Ovary (tissue), 9 donors: Measurements from ENCODE around the gene EPHA5. TPM values are rescaled to one million over a fixed set of nuclear protein-coding genes. Genes with fewer than 3 reads are reported as not detected.

Source experiments
- DNase-seq, 5 donors: peaks; one replicate each; pipeline ENCODE4 v3.0.0-alpha.2; 2019 to 2020
- H3K27ac ChIP-seq, 2 donors: fragments of 200-600 bp; one replicate each; pipeline versions ENCODE4 v1.5.1 to v1.8.0; 2019 to 2022
- H3K27me3 ChIP-seq: fragments of 200-600 bp; one replicate; pipeline ENCODE4 v1.8.0; 2022
- H3K36me3 ChIP-seq: fragments of 200-600 bp; sonication (generic); one replicate; pipeline ENCODE4 v1.5.1; 2019
- H3K4me1 ChIP-seq: one replicate; pipeline ENCODE4 v1.8.1; 2013; ENCODE audit warnings: mild to moderate bottlenecking, moderate library complexity; ENCODE audit not compliant: insufficient read depth
- H3K4me3 ChIP-seq: fragments of 200-600 bp; sonication (generic); one replicate; pipeline ENCODE4 v1.5.1; 2017
- H3K9me3 ChIP-seq, 2 donors: fragments of 200-600 bp in 1 of 2; sonication (generic) in 1 of 2; one replicate each; pipeline versions ENCODE4 v1.5.1 to v1.8.1; 2013 to 2019; ENCODE audit warnings: mild to moderate bottlenecking in 1 of 2, moderate library complexity in 1 of 2
- CTCF ChIP-seq, 3 donors: fragments of 450-650 bp in 2 of 3; fragments of 200-600 bp in 1 of 3; IDR thresholded peaks; one replicate each; pipeline versions ENCODE4 v1.5.1 to v1.8.0; 2016 to 2022; ENCODE audit warnings: antibody characterized with exemption in 3 of 3, mild to moderate bottlenecking in 1 of 3
- EP300 ChIP-seq: sonication (generic); formaldehyde crosslinking; IDR thresholded peaks from one replicate; pipeline ENCODE4 v1.6.1; 2017; ENCODE audit warnings: antibody characterized with exemption
- POLR2A ChIP-seq: fragments of 450-650 bp; IDR thresholded peaks from one replicate; pipeline ENCODE4 v1.6.1; 2017; ENCODE audit warnings: antibody characterized with exemption, mild to moderate bottlenecking, moderate library complexity
- WGBS, 3 donors: extraction: QIAGEN DNeasy Blood & Tissue Kit in 1 of 3; methylation state at CpG; one replicate each; pipeline versions ENCODE4 v1.1.5 to v1.1.7; 2013 to 2017; 5-methylcytosine and 5-hydroxymethylcytosine counted together
- intact Hi-C, 4 donors: fragments of 100-400 bp; cut with DNase I; formaldehyde crosslinking; loops; one replicate each; pipeline versions ENCODE4 v1.11.0 to v1.15.1; 2022 to 2023
- polyA plus RNA-seq, 2 donors: library from polyadenylated mRNA; stranded (reverse); fragments of 200-250 nt in 1 of 2; fragments of 350-450 nt in 1 of 2; fragmentation: Illumina TruSeq in 1 of 2; extraction: RNeasy Lipid Tissue Mini Kit (QIAGEN cat#74804) in 1 of 2; gene quantifications; one replicate each; pipeline ENCODE4 v1.2.3, GENCODE V29; 2013 to 2014
- total RNA-seq, 7 donors: library from RNA; depleted of rRNA in 2 of 7; stranded (reverse); fragments of >200 nt in 2 of 7; fragmentation: NEBNext Ultra II Directional in 3 of 7; extraction: Animal tissue kit (Norgen Biotek cat#: 25700) in 3 of 7; gene quantifications; one replicate each; pipeline versions ENCODE4 v1.1.0 to v1.2.4, GENCODE V29; 2016 to 2023
- donor health status: DM: no; HTN: no; CAD: no; lungs with moderate emphysema.
- donor health status: DM: no; HTN: no; CAD: no.
- donor health status: Bipolar disorder and iron deficiency.
- donor health status: DM: yes; HTN: yes; CAD: no.
- donor health status: DM: no; HTN: no; CAD: no.
- donor health status: DM: yes; HTN: yes; CAD: no.

EPHA5 gene
- total and polyA plus RNA-seq, 9 donors, result 0.29 to 5.6 (median 1.6) TPM

DNA sequence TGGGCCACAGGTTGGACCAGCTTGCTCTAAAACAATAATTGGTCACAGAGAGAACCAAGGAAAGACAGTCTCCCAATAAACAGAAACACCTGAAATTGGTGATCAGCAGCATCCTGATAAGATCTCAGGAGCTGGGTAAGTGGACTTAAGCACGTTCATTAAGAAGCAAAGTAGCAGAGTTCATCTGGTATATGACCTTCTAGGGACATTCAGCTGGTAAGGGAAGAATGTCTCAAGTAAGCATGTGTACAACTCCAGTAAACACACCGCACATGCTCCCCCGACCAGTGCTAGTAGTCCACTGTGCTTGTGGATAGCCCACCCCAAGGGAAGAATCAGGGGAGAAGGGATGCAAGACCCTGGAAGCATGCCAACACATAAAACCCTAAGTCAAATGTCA lies 216.9 kb downstream of the EPHA5 start:
- DNase-seq, result no peak
- Histone ChIP-seq H3K27ac (no peak overlapping the region), H3K4me3 (no peak overlapping the region), H3K9me3 (no peaks in the 10 kb centered on the region), H3K4me1 (no peaks in the 10 kb centered on the region), H3K36me3 (no peaks in the 10 kb centered on the region), H3K27me3 (no peaks in the 10 kb centered on the region)
- TF ChIP-seq POLR2A (no peak), CTCF (IDR thresholded peaks at IDR 0.05) (no peak), EP300 (no peak)
- WGBS, 3 donors, result 79 to 84% (median 80%) methylated on average over 3 of the region's 3 CpGs
- intact Hi-C loops, result no loop called here

GRCh38 chr4:65450899-65451298 lies 219.4 kb downstream of the EPHA5 start:
- intact Hi-C loops, result no loop called here
- no peaks in the 10 kb centered on the region for H3K4me1 ChIP-seq
- H3K9me3 ChIP-seq, result no peaks in the 10 kb centered on the region
- no peak overlapping the region for H3K4me3 ChIP-seq
- no peak overlapping the region for H3K27ac ChIP-seq
- DNase-seq, result no peak
- no peaks in the 10 kb centered on the region for H3K36me3 ChIP-seq
- no peaks in the 10 kb centered on the region for H3K27me3 ChIP-seq
- no peak for TF ChIP-seq CTCF (IDR thresholded peaks at IDR 0.05)
- no peak for TF ChIP-seq POLR2A
- TF ChIP-seq EP300, result no peak
- 81 to 89% (median 88%) methylated on average over 2 of the region's 2 CpGs for WGBS, 3 donors

DNA sequence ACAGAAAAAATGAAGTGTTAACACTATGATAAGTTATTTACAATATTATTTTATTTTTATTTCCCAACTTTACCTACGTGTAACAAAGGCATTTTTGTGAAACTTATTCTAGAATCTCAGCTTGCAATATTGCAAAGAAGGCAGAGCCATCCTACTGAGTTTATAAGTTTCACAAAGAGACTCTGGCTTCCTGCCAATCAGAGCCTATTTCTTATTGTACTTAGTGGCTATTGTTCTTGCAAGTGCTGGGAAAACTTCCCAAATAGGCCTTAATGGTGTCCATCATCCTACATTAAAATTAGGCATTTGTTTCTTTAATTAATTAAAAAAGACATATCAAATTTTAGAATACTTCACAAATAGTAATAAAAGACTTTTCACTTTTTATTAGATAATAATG lies 233.2 kb downstream of the EPHA5 start:
- no peaks in the 10 kb centered on the region for H3K36me3 ChIP-seq
- intact Hi-C loops, result no loop called here

DNA sequence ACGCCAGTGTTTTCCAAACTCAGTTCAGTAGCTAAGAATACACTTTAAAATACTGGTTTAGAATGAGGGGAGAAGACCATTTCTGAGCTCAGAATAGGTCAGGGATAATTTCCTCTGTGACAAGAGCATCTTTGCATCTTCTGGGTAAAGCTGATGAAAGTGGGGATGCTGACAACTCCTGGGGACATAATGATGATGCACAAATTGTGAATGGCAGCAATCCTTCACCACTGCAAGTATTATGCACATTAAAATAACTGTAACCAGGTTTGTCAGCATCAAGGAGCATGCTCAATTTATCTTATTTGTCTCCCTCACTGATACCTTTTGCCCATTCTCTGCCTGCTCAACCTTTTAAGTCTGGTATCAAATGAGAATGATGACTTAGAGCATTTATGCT lies 248.2 kb downstream of the EPHA5 start:
- H3K4me3 ChIP-seq, result no peak overlapping the region
- intact Hi-C loops, result no loop called here
- H3K36me3 ChIP-seq, result no peaks in the 10 kb centered on the region
- no peak overlapping the region for H3K27ac ChIP-seq
- no peak for TF ChIP-seq POLR2A
- TF ChIP-seq EP300, result no peak
- TF ChIP-seq CTCF (IDR thresholded peaks at IDR 0.05), result no peak
- no peaks in the 10 kb centered on the region for H3K4me1 ChIP-seq
- 38 to 67% (median 60%) methylated on average over 1 of the region's 1 CpG for WGBS, 3 donors
- no peak for DNase-seq
- H3K9me3 ChIP-seq, result no peaks in the 10 kb centered on the region
- H3K27me3 ChIP-seq, result no peaks in the 10 kb centered on the region

More for the DNA sequence above, 233.2 kb downstream of the EPHA5 start:
- WGBS, 3 donors, result 55 to 68% (median 58%) methylated on average over 1 of the region's 1 CpG
- H3K4me1 ChIP-seq, result no peaks in the 10 kb centered on the region
- DNase-seq, result no peak
- no peak overlapping the region for H3K27ac ChIP-seq
- no peaks in the 10 kb centered on the region for H3K9me3 ChIP-seq
- no peak overlapping the region for H3K4me3 ChIP-seq
- TF ChIP-seq CTCF (IDR thresholded peaks at IDR 0.05), result no peak
- no peak for TF ChIP-seq POLR2A
- TF ChIP-seq EP300, result no peak
- H3K27me3 ChIP-seq, result no peaks in the 10 kb centered on the region

DNA sequence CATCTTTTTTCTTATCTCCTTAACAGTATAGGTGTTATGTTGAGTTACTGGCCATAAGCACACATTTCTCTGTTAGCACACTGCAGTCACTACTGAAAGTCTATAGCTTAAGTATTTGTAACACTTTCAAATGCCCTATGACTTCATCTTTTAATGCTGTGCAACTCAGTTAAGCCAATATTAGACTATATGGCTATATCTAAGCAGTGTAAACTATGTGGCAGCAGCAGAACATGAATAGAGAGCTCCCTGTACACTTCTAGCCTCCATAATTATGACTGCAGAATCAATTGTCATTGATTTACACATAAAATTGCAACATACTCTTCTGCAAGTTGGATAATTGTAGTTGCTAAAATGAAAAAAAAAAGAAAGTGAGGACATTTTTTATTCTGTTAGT lies 250.3 kb downstream of the EPHA5 start:
- H3K9me3 ChIP-seq, result no peaks in the 10 kb centered on the region
- H3K4me3 ChIP-seq, result no peak overlapping the region
- H3K27me3 ChIP-seq, result no peaks in the 10 kb centered on the region
- no peak overlapping the region for H3K27ac ChIP-seq
- no peaks in the 10 kb centered on the region for H3K36me3 ChIP-seq
- peaks cover 2% of the 10 kb centered on the region for H3K4me1 ChIP-seq
- DNase-seq, result no peak
- intact Hi-C loops, result no loop called here
- TF ChIP-seq POLR2A (no peak), CTCF (IDR thresholded peaks at IDR 0.05) (no peak), EP300 (no peak)
